Measurements from ENCODE around the gene AMT. TPM values are rescaled to one million over a fixed set of nuclear protein-coding genes. Genes with fewer than 3 reads are reported as not detected.

AMT gene
- total RNA-seq, 4 donors from 2014 or later, result 13.5 to 58.3 (median 20.3) TPM

GRCh38 chr3:49371946-49372345 lies 50.3 kb downstream of the AMT start:
- Histone ChIP-seq H3K36me3 (peaks cover 0 to 62% (median 18%) of the 10 kb centered on the region in 4 donors), H3K4me3 (no peak overlapping the region)
- intact Hi-C loops (cut with DNase I; ENCODE audit: low total_unique reads), result no loop called here

GRCh38 chr3:49370585-49371290 lies 51.5 kb downstream of the AMT start:
- Histone ChIP-seq H3K27ac (no peak overlapping the region), H3K9me3 (no peaks in the 10 kb centered on the region), H3K36me3 (peaks cover 0 to 67% (median 22%) of the 10 kb centered on the region in 4 donors), H3K27me3 (no peaks in the 10 kb centered on the region), H3K4me1 (peaks cover 0 to 7% (median 1%) of the 10 kb centered on the region in 4 donors), H3K4me3 (no peak overlapping the region)
- DNase-seq, result no peak
- intact Hi-C loops (cut with DNase I; ENCODE audit: low total_unique reads) (no loop called here), in situ Hi-C loops (cut with MboI; ENCODE audit: low pct_ligation_motif_present in 1 of 4, low pct_unique_long_range_greater_than_20kb in 1 of 4, low sequenced_read_pairs in 3 of 4) (no loop called here)
- WGBS, 2 donors (ENCODE audit: low coverage in 1 of 2), result 92 to 93% methylated on average over 3 to 6 of the region's 6 CpGs
- no peak for TF ChIP-seq POLR2A (IDR thresholded peaks at IDR 0.05)
- TF ChIP-seq POLR2AphosphoS5 (IDR thresholded peaks at IDR 0.05), result no peak
- TF ChIP-seq CTCF (IDR thresholded peaks at IDR 0.05), result no peak

More at GRCh38 chr3:49371946-49372345, 50.3 kb downstream of the AMT start:
- H3K27ac ChIP-seq, result no peak overlapping the region
- no peaks in the 10 kb centered on the region for H3K27me3 ChIP-seq
- no peak for DNase-seq
- no peaks in the 10 kb centered on the region for H3K9me3 ChIP-seq
- TF ChIP-seq EP300 (IDR thresholded peaks at IDR 0.05; ENCODE audit: low read depth), result no peak
- no peak for TF ChIP-seq CTCF (IDR thresholded peaks at IDR 0.05)
- no peak for TF ChIP-seq POLR2AphosphoS5 (IDR thresholded peaks at IDR 0.05)
- TF ChIP-seq POLR2A (IDR thresholded peaks at IDR 0.05), result no peak
- H3K4me1 ChIP-seq, result peaks cover 0 to 7% (median 1%) of the 10 kb centered on the region in 4 donors
- in situ Hi-C loops (cut with MboI; ENCODE audit: low pct_ligation_motif_present in 1 of 4, low pct_unique_long_range_greater_than_20kb in 1 of 4, low sequenced_read_pairs in 3 of 4), result no loop called here

Small RNA genes lying within 50 kb of the gene (small RNA-seq; reads per million reads assigned to genes)
- 0 reads per million in 4 donors for gene RNA5SP130

Other genes with a start within 250 kb of the AMT start
- gene C3orf62, start 145.2 kb downstream of the AMT start, total RNA-seq, result 10 to 100 TPM in 1 of 4 donors, 1 to 10 TPM in 3; 2.4 to 13.5 (median 5.3) TPM
- 10 to 100 TPM; 11.1 to 39.6 (median 27.0) TPM for gene USP4, start 82.4 kb downstream of the AMT start, total RNA-seq
- gene GPX1, start 64.1 kb downstream of the AMT start, total RNA-seq, result 100 to 1,000 TPM; 155 to 485 (median 274) TPM
- gene RHOA, start 10.5 kb downstream of the AMT start, total RNA-seq, result 100 to 1,000 TPM; 302 to 526 (median 401) TPM
- gene TCTA, start 10.1 kb downstream of the AMT start, total RNA-seq, result 10 to 100 TPM in 3 of 4 donors, 1 to 10 TPM in 1; 7.8 to 59.8 (median 38.6) TPM
- 1 to 10 TPM in 3 of 4 donors, not detected in 1; 2.6 to 7.5 (median 5.7) TPM for gene NICN1, start 6.9 kb upstream of the AMT start, total RNA-seq
- gene DAG1, start 47.8 kb upstream of the AMT start, total RNA-seq, result 10 to 100 TPM; 53.7 to 90.1 (median 55.7) TPM
- under 1 TPM in 3 of 4 donors, not detected in 1; under 0.01 to 0.32 (median 0.27) TPM for gene BSN, start 132.0 kb upstream of the AMT start, total RNA-seq

All from transverse colon (tissue), 4 donors.